ENCODE data around the gene DCAF11.
"Not testable (repeated sequence)": the region's sequence is repeated elsewhere in the genome, so short reads cannot be mapped to it uniquely, and the experiment has no call there.

DCAF11 gene

GRCh38 chr14:24098229-24098926, 16.2 kb upstream of the DCAF11 start:
- DNase-seq = no peak

DNA sequence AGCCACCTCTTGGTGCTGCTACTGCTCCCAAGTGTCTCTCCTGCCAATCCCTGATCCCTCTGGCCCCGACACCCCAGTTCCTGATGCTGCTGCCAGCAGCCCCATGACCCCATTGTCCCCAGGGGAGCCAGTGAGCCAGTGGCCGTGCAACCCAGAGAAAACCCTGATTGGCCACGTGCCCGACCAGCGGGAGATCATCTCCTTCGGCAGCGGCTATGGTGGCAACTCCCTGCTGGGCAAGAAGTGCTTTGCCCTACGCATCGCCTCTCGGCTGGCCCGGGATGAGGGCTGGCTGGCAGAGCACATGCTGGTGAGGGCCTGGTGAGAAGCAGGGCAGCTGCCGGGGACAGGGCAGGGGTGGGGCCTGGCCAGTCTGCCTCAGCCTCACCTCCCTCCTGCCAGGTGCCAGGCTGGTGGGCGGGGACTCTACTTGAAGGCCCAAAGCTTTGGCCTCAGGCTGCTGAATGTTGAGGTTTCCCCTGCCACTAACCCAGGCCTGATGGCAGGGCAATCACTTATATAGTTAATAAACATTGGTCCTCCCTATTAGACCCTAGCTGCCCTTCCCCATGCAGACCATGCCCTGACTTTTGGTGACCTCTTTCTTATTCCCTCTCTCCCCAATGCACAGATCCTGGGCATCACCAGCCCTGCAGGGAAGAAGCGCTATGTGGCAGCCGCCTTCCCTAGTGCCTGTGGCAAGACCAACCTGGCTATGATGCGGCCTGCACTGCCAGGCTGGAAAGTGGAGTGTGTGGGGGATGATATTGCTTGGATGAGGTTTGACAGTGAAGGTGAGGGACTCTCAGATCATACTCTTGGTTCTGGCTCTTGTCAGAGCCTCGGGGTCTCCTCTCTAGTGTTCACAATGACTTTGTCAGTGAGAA, 15.4 kb upstream of the DCAF11 start:
- DNase-seq = no peak

- no peak for DNase-seq
Measured at GRCh38 chr14:24100197-24100981, 14.2 kb upstream of the DCAF11 start.

DNA sequence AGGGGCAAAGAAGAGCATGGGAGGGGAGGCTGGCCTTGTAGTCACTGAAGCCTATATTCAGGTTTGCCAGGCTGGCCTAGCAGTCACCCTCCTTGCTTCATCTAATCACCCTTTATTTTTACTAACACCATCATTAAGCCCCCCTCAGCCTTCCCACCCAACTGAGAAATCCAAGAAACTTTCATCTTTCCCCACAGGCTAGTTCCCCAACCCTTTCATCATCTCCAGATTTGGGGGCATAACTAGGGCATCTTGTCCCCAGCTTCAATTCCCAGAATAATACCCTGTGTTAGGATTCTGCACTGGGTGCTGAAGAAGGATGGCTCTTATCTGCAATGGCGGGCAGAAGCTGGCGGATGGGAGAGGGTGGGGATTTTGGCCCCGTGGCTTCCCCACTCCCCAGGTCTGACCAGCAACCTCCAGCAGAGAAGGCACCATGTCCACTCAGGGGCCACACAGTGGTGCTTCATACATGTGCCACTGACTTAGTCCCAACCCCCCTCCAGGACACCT, 13.5 kb upstream of the DCAF11 start:
- no peak for DNase-seq

GRCh38 chr14:24102357-24103048, 12.1 kb upstream of the DCAF11 start:
- no peak for DNase-seq

- DNase-seq = no peak
Measured at GRCh38 chr14:24103451-24103850, 11.1 kb upstream of the DCAF11 start.

GRCh38 chr14:24105609-24106239, 8.9 kb upstream of the DCAF11 start:
- DNase-seq = not testable (repeated sequence)

DNA sequence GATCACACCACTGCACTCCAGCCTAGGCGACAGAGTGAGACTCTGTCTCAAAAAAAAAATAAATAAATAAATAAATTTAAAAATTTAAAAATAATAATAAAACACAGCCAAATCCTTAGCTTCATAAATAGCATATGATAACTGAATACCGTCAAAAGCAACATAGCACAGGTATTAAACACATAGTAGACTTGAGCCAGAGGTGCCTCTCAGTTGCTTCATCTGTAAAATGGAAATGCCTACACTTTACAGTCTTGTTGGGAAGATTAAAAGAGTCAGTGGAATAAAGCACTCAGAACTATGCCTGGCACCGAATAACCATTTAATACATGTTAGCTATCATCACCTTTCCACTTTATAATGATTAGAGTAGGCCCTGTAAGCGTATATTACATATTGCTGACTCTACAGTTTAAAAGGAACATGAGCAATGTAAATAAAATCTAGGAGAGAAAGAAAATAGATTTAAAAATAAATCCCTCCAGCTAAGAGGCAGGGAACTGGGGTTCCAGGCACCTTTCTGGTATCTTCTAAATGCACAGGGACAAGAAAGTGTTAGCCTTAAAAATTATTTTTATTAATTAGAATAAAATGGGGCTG, 7.8 kb upstream of the DCAF11 start:
- DNase-seq = no peak

DNA sequence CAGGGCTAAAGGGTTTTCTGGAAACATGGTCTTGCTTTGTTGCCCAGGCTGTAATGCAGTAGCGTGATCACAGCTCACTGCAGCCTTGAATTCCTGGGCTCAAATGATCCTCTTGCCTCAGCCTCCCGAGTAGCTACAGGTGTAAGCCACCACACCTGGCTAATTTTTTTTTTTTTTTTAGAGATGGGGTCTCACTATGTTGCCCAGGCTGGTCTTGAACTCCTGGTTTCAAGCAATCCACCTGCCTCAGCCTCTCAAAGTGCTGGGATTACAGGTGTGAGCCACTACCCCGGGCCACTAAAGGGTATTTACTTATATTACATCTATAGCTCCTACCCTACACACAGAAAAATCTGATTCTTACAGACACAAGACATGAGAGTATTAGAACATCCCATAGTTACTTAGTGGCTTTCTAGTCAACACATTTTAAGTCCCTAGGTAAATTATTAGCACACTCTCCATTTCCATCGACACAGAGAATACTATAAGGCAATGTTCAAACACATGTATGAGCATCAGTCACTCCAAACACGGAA, 6.2 kb upstream of the DCAF11 start:
- DNase-seq = no peak

DNA sequence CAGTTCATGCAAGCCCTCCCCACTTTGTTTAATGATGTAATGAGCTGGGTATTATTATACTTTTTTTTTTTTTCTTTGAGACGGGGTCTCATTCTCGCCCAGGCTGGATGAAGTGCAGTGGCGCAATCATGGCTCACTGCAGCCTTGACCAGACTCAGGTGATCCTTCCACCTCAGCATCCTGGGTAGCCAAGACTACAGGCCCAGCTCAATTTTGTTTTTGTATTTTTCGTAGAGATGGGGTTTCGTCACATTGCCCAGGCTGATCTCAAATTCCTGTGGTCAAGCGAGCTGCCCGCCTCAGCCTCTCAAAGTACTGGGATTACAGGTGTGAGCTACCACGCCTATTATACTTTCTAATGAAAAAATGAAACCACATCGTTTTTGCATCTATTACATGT, 4.5 kb upstream of the DCAF11 start:
- no peak for DNase-seq

DNA sequence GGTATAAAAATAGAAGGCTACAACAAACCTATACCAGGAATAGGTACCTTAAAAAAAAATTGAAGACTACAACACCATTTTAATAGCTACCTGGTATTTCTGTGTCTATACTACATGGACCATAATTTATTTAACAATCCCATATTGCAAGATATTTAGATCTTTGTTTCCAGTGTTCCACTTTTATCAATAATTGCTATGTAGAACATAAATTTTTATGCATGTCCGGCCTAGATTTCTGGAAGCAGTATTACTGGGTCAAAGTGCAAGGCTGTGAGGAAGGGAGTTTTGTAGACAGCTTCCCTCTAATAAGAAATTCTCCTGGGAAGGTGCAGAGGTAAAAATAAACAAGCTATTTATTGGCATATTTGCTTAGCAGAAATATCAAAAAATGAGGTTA, 4.1 kb upstream of the DCAF11 start:
- DNase-seq = no peak

- DNase-seq = no peak
Measured at GRCh38 chr14:24113379-24113800, 1.2 kb upstream of the DCAF11 start.

DNA sequence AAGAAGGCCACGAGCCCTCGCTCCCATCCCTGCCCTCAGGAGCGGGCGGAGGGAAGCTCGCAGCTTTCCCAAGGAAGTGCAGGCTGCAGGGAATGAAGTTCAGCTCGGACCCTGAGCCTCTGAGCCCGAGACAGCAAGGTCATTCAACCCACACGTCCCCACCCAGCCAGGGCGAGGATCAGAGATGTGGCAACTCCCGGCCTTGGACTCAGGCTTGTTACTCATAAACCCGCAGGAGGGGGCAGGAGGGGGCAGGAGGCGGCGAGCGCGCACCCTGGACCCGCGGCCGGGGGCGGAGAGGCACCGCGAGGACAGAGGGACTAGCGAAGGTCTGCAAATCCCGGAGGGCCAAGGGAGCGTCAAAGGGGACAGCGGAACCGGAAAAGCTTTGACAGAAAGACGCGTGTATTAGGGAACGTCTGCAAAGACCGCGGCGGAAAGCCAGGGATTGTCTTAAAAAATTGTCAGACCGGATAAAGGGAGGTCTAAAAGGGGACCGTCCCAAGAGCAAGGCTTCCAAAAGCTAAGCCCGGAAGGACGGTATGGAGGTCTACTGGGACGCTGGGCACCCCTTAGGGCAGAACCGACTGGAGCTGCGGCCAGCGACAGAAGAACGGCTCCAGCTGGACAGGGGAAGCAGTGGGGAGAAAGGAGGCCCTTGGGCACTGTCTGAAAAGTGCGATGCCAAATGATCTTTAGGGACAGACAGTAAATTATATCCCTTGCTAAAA, 611 bp upstream of the DCAF11 start:
- DNase-seq = peak; percentile 85

GRCh38 chr14:24115422-24116127, 998 bp downstream of the DCAF11 start:
- no peak for DNase-seq

GRCh38 chr14:24116128-24116814, 1.7 kb downstream of the DCAF11 start:
- DNase-seq = no peak

GRCh38 chr14:24117179-24117578, 2.6 kb downstream of the DCAF11 start:
- no peak for DNase-seq

DNA sequence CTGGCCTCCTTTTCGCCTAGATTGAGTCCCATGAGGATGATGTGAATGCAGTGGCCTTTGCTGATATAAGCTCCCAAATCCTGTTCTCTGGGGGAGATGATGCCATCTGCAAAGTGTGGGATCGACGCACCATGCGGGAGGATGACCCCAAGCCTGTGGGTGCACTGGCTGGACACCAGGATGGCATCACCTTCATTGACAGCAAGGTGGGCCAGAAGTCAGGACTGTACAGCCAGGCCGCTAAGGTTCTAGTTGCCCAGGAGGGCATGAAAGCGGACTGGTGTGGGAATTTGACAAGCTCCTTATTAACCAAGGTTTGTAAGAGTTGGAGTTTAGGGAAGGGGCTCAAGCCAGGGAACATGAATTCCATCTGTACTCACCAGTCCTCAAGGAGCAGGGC, 5.1 kb downstream of the DCAF11 start:
- no peak for DNase-seq

DNA sequence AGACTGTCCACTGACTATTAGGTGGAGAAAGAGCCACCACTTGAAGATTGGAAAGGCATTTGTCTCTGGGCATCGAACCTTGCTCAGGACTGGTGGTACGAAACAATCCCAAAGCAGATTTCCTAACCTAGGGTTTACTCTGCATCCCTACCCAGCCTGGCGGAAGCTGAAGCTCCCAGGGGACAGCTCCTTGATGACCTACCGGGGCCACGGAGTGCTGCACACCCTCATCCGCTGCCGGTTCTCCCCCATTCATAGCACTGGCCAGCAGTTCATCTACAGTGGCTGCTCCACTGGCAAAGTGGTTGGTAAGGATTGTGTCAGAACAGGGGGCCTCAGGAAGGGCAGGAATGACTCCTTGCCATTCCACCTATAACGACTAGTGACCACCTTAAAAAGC, 6.6 kb downstream of the DCAF11 start:
- DNase-seq = no peak

- no peak for DNase-seq
Measured at GRCh38 chr14:24122416-24122815, 7.8 kb downstream of the DCAF11 start.
